Measurements from ENCODE around the gene SORCS1. TPM values are rescaled to one million over a fixed set of nuclear protein-coding genes. Genes with fewer than 3 reads are reported as not detected.

SORCS1 gene
- total and polyA plus RNA-seq, 2 donors (not counting 1 experiment from before 2014, with no cell fraction given): under 0.01 to 0.01 TPM

GRCh38 chr10:106655636-106656035, 508.9 kb downstream of the SORCS1 start:
- no peaks in the 10 kb centered on the region for H4K20me1 ChIP-seq (ENCODE audit: control insufficient read depth, extremely low read depth, insufficient read depth, low read length)

GRCh38 chr10:106655165-106655564, 509.3 kb downstream of the SORCS1 start:
- Histone ChIP-seq H3K4me3 (replicated peaks in 1 of 4; ENCODE audit: control extremely low read depth in 1 of 4, insufficient read depth in 1 of 4, low read depth in 3 of 4, low read length in 4 of 4) (no peak overlapping the region), H3K27ac (ENCODE audit: insufficient read depth, low read length) (no peak overlapping the region), H3K4me1 (ENCODE audit: control insufficient read depth, extremely low read depth, insufficient read depth, low read length) (no peaks in the 10 kb centered on the region), H3K9me3 (ENCODE audit: control insufficient read depth, insufficient read depth, low read depth, low read length) (no peaks in the 10 kb centered on the region), H3K36me3 (ENCODE audit: control insufficient read depth, insufficient read depth, low read length) (no peaks in the 10 kb centered on the region), H3K79me2 (ENCODE audit: control insufficient read depth, insufficient read depth, low read length) (no peaks in the 10 kb centered on the region), H2AFZ (ENCODE audit: low read length) (no peak overlapping the region), H3K9ac (ENCODE audit: insufficient read depth, low read length) (no peak overlapping the region), H3K27me3 (ENCODE audit: control insufficient read depth, insufficient read depth, low read length) (no peaks in the 10 kb centered on the region), H3K4me2 (ENCODE audit: extremely low read depth, insufficient read depth, low read length) (no peak overlapping the region), H4K20me1 (ENCODE audit: control insufficient read depth, extremely low read depth, insufficient read depth, low read length) (no peaks in the 10 kb centered on the region)
- DNase-seq (ENCODE audit: low read depth in 2 of 2): no peak
- TF ChIP-seq CTCF (conservative IDR thresholded peaks at IDR 0.05 in 1 of 2, IDR thresholded peaks at IDR 0.05 in 1 of 2; ENCODE audit: low read depth in 1 of 2, low read length in 2 of 2) (no peak), EZH2 (IDR thresholded peaks at IDR 0.05; ENCODE audit: low read length, missing control alignments) (no peak)

More at GRCh38 chr10:106655636-106656035, 508.9 kb downstream of the SORCS1 start:
- no peaks in the 10 kb centered on the region for H3K9me3 ChIP-seq (ENCODE audit: control insufficient read depth, insufficient read depth, low read depth, low read length)
- no peak for TF ChIP-seq CTCF (conservative IDR thresholded peaks at IDR 0.05 in 1 of 2, IDR thresholded peaks at IDR 0.05 in 1 of 2; ENCODE audit: low read depth in 1 of 2, low read length in 2 of 2)
- no peak for TF ChIP-seq EZH2 (IDR thresholded peaks at IDR 0.05; ENCODE audit: low read length, missing control alignments)
- H3K4me2 ChIP-seq (ENCODE audit: extremely low read depth, insufficient read depth, low read length): no peak overlapping the region
- H3K4me3 ChIP-seq (replicated peaks in 1 of 4; ENCODE audit: control extremely low read depth in 1 of 4, insufficient read depth in 1 of 4, low read depth in 3 of 4, low read length in 4 of 4): no peak overlapping the region
- H3K27ac ChIP-seq (ENCODE audit: insufficient read depth, low read length): no peak overlapping the region
- H3K9ac ChIP-seq (ENCODE audit: insufficient read depth, low read length): no peak overlapping the region
- H3K4me1 ChIP-seq (ENCODE audit: control insufficient read depth, extremely low read depth, insufficient read depth, low read length): no peaks in the 10 kb centered on the region
- DNase-seq (ENCODE audit: low read depth in 2 of 2): no peak
- H3K79me2 ChIP-seq (ENCODE audit: control insufficient read depth, insufficient read depth, low read length): no peaks in the 10 kb centered on the region
- no peak overlapping the region for H2AFZ ChIP-seq (ENCODE audit: low read length)
- H3K36me3 ChIP-seq (ENCODE audit: control insufficient read depth, insufficient read depth, low read length): no peaks in the 10 kb centered on the region
- no peaks in the 10 kb centered on the region for H3K27me3 ChIP-seq (ENCODE audit: control insufficient read depth, insufficient read depth, low read length)

GRCh38 chr10:106652279-106652678, 512.2 kb downstream of the SORCS1 start:
- Histone ChIP-seq H3K4me3 (replicated peaks in 1 of 4; ENCODE audit: control extremely low read depth in 1 of 4, insufficient read depth in 1 of 4, low read depth in 3 of 4, low read length in 4 of 4) (no peak overlapping the region), H3K9me3 (ENCODE audit: control insufficient read depth, insufficient read depth, low read depth, low read length) (no peaks in the 10 kb centered on the region), H3K79me2 (ENCODE audit: control insufficient read depth, insufficient read depth, low read length) (no peaks in the 10 kb centered on the region), H4K20me1 (ENCODE audit: control insufficient read depth, extremely low read depth, insufficient read depth, low read length) (no peaks in the 10 kb centered on the region), H3K4me1 (ENCODE audit: control insufficient read depth, extremely low read depth, insufficient read depth, low read length) (no peaks in the 10 kb centered on the region), H3K36me3 (ENCODE audit: control insufficient read depth, insufficient read depth, low read length) (no peaks in the 10 kb centered on the region), H3K9ac (ENCODE audit: insufficient read depth, low read length) (no peak overlapping the region), H2AFZ (ENCODE audit: low read length) (no peak overlapping the region), H3K27ac (ENCODE audit: insufficient read depth, low read length) (no peak overlapping the region), H3K27me3 (ENCODE audit: control insufficient read depth, insufficient read depth, low read length) (no peaks in the 10 kb centered on the region), H3K4me2 (ENCODE audit: extremely low read depth, insufficient read depth, low read length) (no peak overlapping the region)
- DNase-seq (ENCODE audit: low read depth in 2 of 2): no peak
- no peak for TF ChIP-seq EZH2 (IDR thresholded peaks at IDR 0.05; ENCODE audit: low read length, missing control alignments)
- TF ChIP-seq CTCF (conservative IDR thresholded peaks at IDR 0.05 in 1 of 2, IDR thresholded peaks at IDR 0.05 in 1 of 2; ENCODE audit: low read depth in 1 of 2, low read length in 2 of 2): no peak
